ENCODE results near the gene COG7. TPM values are rescaled to one million over a fixed set of nuclear protein-coding genes. Genes with fewer than 3 reads are reported as not detected.
"Not testable (repeated sequence)": the region's sequence is repeated elsewhere in the genome, so short reads cannot be mapped to it uniquely, and the experiment has no call there.

COG7 gene
- total RNA-seq, 1 experiment from 2014 or later = 38.3 TPM

DNA sequence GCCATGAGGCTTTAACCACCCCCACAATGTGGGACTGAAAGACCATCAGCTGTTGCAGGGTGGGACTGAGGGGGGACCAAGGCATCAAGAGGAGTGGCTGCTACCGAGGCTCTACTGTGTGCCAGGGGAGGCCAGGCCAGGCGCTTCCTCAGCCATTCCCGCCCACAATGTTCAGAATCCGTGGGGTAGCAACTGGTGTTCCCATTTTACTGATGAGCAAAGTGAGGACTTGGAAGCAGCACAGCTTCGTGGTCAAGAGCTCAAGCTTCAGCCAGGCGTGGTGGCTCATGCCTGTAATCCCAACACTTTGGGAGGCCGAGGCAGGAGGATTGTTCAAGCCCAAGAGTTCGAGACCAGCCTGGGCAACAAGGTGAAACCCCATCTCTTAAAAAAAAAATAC is 85.0 kb downstream of the COG7 start:
- ChIA-PET POLR2A (ENCODE audit: unreplicated experiment) (no interaction called here), CTCF (no interaction called here)
- DNase-seq = no peak
- Histone ChIP-seq H3K4me2 (peak overlapping the region; percentile 58), H3K79me2 (ENCODE audit: low read depth) (no peaks in the 10 kb centered on the region), H3K4me1 (replicated peaks; ENCODE audit: insufficient read depth) (peaks cover 61% of the 10 kb centered on the region), H3K27ac (peak overlapping the region; percentile 43), H3K9me3 (ENCODE audit: insufficient read depth, low read depth) (no peaks in the 10 kb centered on the region), H3K27me3 (ENCODE audit: insufficient read depth, low read depth) (no peaks in the 10 kb centered on the region), H2AFZ (no peak overlapping the region), H4K20me1 (ENCODE audit: insufficient read depth) (no peaks in the 10 kb centered on the region), H3K4me3 (no peak overlapping the region), H3K9me2 (ENCODE audit: insufficient read depth) (no peaks in the 10 kb centered on the region), H3F3A (ENCODE audit: insufficient read depth, low read depth) (peaks cover 42% of the 10 kb centered on the region), H3K36me3 (ENCODE audit: low read depth) (no peaks in the 10 kb centered on the region)
- no TSS peak for BruUV-seq (replicated peaks)
- intact Hi-C loops (cut with micrococcal nuclease; ENCODE audit: unreplicated experiment) = loop anchor here (5.0 kb wide), 2 partner anchors 111 to 186 kb away; partner anchors contain the start of gene SCNN1G
- TF ChIP-seq CTCF (conservative IDR thresholded peaks at IDR 0.05) = no peak
- TF ChIP-seq EZH2 (IDR thresholded peaks at IDR 0.05; ENCODE audit: low read depth) = no peak

DNA sequence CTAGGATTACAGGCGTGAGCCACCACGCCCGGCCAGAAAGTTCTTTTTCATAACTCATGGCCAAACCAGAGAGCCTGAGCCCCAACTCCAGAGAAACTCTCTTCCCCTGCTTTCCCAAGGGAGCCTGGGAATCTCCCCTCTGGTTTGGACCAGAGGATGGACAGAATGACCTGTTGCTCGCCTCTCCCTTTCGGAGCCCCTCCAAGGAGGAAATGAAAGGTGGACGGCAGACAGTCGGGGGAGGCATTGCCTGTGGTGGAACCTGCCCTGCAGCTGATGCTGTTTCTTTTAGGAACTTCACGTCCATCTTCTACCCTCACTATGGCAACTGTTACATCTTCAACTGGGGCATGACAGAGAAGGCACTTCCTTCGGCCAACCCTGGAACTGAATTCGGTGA is 85.4 kb downstream of the COG7 start:
- ChIA-PET CTCF (no interaction called here), POLR2A (ENCODE audit: unreplicated experiment) (no interaction called here)
- peaks cover 46% of the 10 kb centered on the region for H3F3A ChIP-seq (ENCODE audit: insufficient read depth, low read depth)
- TF ChIP-seq EZH2 (IDR thresholded peaks at IDR 0.05; ENCODE audit: low read depth) = no peak
- TF ChIP-seq CTCF (conservative IDR thresholded peaks at IDR 0.05) = no peak
- peaks cover 65% of the 10 kb centered on the region for H3K4me1 ChIP-seq (replicated peaks; ENCODE audit: insufficient read depth)
- H3K9me3 ChIP-seq (ENCODE audit: insufficient read depth, low read depth) = no peaks in the 10 kb centered on the region
- H3K27ac ChIP-seq = peak overlapping the region; percentile 43; the same call in 1 of the 2 replicates
- intact Hi-C loops (cut with micrococcal nuclease; ENCODE audit: unreplicated experiment) = loop anchor here (5.0 kb wide), 2 partner anchors 110 to 185 kb away; partner anchors contain the start of gene SCNN1G
- H3K9me2 ChIP-seq (ENCODE audit: insufficient read depth) = no peaks in the 10 kb centered on the region
- no peak for DNase-seq
- H3K36me3 ChIP-seq (ENCODE audit: low read depth) = no peaks in the 10 kb centered on the region
- no peak overlapping the region for H3K4me3 ChIP-seq
- no TSS peak for BruUV-seq (replicated peaks)
- no peaks in the 10 kb centered on the region for H3K79me2 ChIP-seq (ENCODE audit: low read depth)
- H3K4me2 ChIP-seq = no peak overlapping the region
- no peak overlapping the region for H2AFZ ChIP-seq
- H4K20me1 ChIP-seq (ENCODE audit: insufficient read depth) = no peaks in the 10 kb centered on the region
- no peaks in the 10 kb centered on the region for H3K27me3 ChIP-seq (ENCODE audit: insufficient read depth, low read depth)

- CTCF ChIA-PET = interaction anchor here (0.6 kb wide), 1 partner anchor 185 kb away, joined by 21 read pairs; no protein-coding TSS in a partner anchor
- POLR2A ChIA-PET (ENCODE audit: unreplicated experiment) = not testable (repeated sequence)
Measured at GRCh38 chr16:23366341-23366740, 86.6 kb downstream of the COG7 start.

More at GRCh38 chr16:23366341-23366740, 86.6 kb downstream of the COG7 start:
- not testable (repeated sequence) for H3K27me3 ChIP-seq (ENCODE audit: insufficient read depth, low read depth); H4K20me1 ChIP-seq (ENCODE audit: insufficient read depth); H2AFZ ChIP-seq; H3K79me2 ChIP-seq (ENCODE audit: low read depth); DNase-seq; H3K4me2 ChIP-seq; BruUV-seq (replicated peaks); H3K9me3 ChIP-seq (ENCODE audit: insufficient read depth, low read depth); H3K36me3 ChIP-seq (ENCODE audit: low read depth); H3K9me2 ChIP-seq (ENCODE audit: insufficient read depth); H3K4me3 ChIP-seq
- peaks cover 58% of the 10 kb centered on the region for H3F3A ChIP-seq (ENCODE audit: insufficient read depth, low read depth)
- intact Hi-C loops (cut with micrococcal nuclease; ENCODE audit: unreplicated experiment) = loop anchor here (5.0 kb wide), 2 partner anchors 109 to 184 kb away; partner anchors contain the start of gene SCNN1G
- peak overlapping the region; percentile 66 for H3K27ac ChIP-seq
- H3K4me1 ChIP-seq (replicated peaks; ENCODE audit: insufficient read depth) = peaks cover 78% of the 10 kb centered on the region
